ENCODE results near the gene NTF4. TPM values are rescaled to one million over a fixed set of nuclear protein-coding genes. Genes with fewer than 3 reads are reported as not detected.
A peak's percentile ranks its signal among the peaks of the same experiment; 100 is the strongest.
"Not testable (repeated sequence)": the region's sequence is repeated elsewhere in the genome, so short reads cannot be mapped to it uniquely, and the experiment has no call there.

The NTF4 gene
- total and polyA plus RNA-seq, 2 of the 13 experiments (the other 11 are each of a cell fraction or from before 2014, with no cell fraction given) = not detected

GRCh38 chr19:49038557-49039276, 25.9 kb downstream of the NTF4 start:
- intact Hi-C loops (cut with micrococcal nuclease; ENCODE audit: unreplicated experiment); FAIRE-seq; H3K4me1 ChIP-seq (ENCODE audit: insufficient read depth, low read length); H4K20me1 ChIP-seq (ENCODE audit: insufficient read depth, low read length); POLR2A ChIA-PET; H3K9me3 ChIP-seq (ENCODE audit: low read length); H3K27ac ChIP-seq (ENCODE audit: extremely low read length, insufficient read depth, low read length); H3K9ac ChIP-seq (ENCODE audit: insufficient read depth, low read depth, low read length); H3K36me3 ChIP-seq (replicated peaks in 1 of 2; ENCODE audit: control insufficient read depth in 1 of 2, insufficient read depth in 2 of 2, low read length in 2 of 2); H2AFZ ChIP-seq (ENCODE audit: low read length); in situ Hi-C loops (cut with HindIII; ENCODE audit: extremely low pct_ligation_motif_present, low pct_unique_long_range_greater_than_20kb); BruUV-seq (replicated peaks); H3K4me3 ChIP-seq (replicated peaks in 1 of 3; ENCODE audit: insufficient read depth in 1 of 3, low read depth in 2 of 3, low read length in 3 of 3); H3K27me3 ChIP-seq (ENCODE audit: control insufficient read depth in 1 of 2, insufficient read depth in 2 of 2, low read length in 2 of 2); CTCF ChIA-PET (ENCODE audit: low intra/inter-chr PET ratio, low total read pairs); H3K79me2 ChIP-seq (ENCODE audit: insufficient read depth, low read length); H3K4me2 ChIP-seq (ENCODE audit: low read depth, low read length); TF ChIP-seq CREB1 (CRISPR knock-in tag; IDR thresholded peaks at IDR 0.05): not testable (repeated sequence)
- peak; percentile 26 for DNase-seq (ENCODE audit: low spot score)
- whole genome bisulfite sequencing (ENCODE audit: low lambda C conversion rate) = 4% methylated on average over 11 of the region's 26 CpGs
- ATAC-seq = peak; percentile 69; the same call in 2 of the 3 replicates
- TF ChIP-seq FOSL2 (CRISPR knock-in tag; IDR thresholded peaks at IDR 0.05) (peak; percentile 90), CREB1 (IDR thresholded peaks at IDR 0.05) (0 out of 2 replicates have a peak, but pooled peaks have one; percentile 5), SAP130 (CRISPR knock-in tag; IDR thresholded peaks at IDR 0.05; ENCODE audit: low read depth) (0 out of 2 replicates have a peak, but pooled peaks have one; percentile 13)

GRCh38 chr19:49038111-49038510, 26.5 kb downstream of the NTF4 start:
- CTCF ChIA-PET (ENCODE audit: low intra/inter-chr PET ratio, low total read pairs); H2AFZ ChIP-seq (ENCODE audit: low read length); H3K27ac ChIP-seq (ENCODE audit: extremely low read length, insufficient read depth, low read length); H3K36me3 ChIP-seq (replicated peaks in 1 of 2; ENCODE audit: control insufficient read depth in 1 of 2, insufficient read depth in 2 of 2, low read length in 2 of 2); H3K27me3 ChIP-seq (ENCODE audit: control insufficient read depth in 1 of 2, insufficient read depth in 2 of 2, low read length in 2 of 2); H3K4me3 ChIP-seq (replicated peaks in 1 of 3; ENCODE audit: insufficient read depth in 1 of 3, low read depth in 2 of 3, low read length in 3 of 3); H3K79me2 ChIP-seq (ENCODE audit: insufficient read depth, low read length); DNase-seq (ENCODE audit: low spot score); FAIRE-seq; H3K9ac ChIP-seq (ENCODE audit: insufficient read depth, low read depth, low read length); H4K20me1 ChIP-seq (ENCODE audit: insufficient read depth, low read length); intact Hi-C loops (cut with micrococcal nuclease; ENCODE audit: unreplicated experiment); ATAC-seq; H3K9me3 ChIP-seq (ENCODE audit: low read length); POLR2A ChIA-PET; H3K4me1 ChIP-seq (ENCODE audit: insufficient read depth, low read length); H3K4me2 ChIP-seq (ENCODE audit: low read depth, low read length); in situ Hi-C loops (cut with HindIII; ENCODE audit: extremely low pct_ligation_motif_present, low pct_unique_long_range_greater_than_20kb); BruUV-seq (replicated peaks): not testable (repeated sequence)
- 53% methylated on average over 6 of the region's 8 CpGs for WGBS (ENCODE audit: low lambda C conversion rate)

Data from HepG2 (cell line).